NCI-H2029 treated with DMSO at 0.1 percent for 48 hours (cell line): ENCODE measurements around the gene PALLD.
A peak's percentile ranks its signal among the peaks of the same experiment; 100 is the strongest.
"Not testable (repeated sequence)": the region's sequence is repeated elsewhere in the genome, so short reads cannot be mapped to it uniquely, and the experiment has no call there.

ENCODE experiments used
- DNase-seq: peaks from one replicate; lab custom pipeline; 2025; lab: John Stamatoyannopoulos, UW

PALLD gene

DNA sequence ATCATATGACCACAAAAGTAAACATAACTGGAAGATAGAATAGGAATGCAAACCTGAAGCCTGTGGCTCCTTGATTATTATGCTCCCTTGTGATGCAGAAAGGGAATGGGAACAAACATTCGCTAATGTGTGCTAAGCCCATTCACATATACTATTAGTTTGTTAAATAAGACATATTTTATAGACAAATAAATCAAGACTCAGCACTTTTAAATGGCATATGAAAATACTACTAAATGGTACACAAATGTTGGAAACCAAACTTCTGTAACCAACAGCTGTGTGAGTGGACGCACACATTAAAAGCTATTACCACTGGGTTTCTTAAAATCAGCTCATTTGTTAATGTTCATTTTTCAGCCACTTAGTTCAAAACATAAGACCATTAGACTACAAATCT, 417.2 kb downstream of the PALLD start:
- DNase-seq, result no peak

DNA sequence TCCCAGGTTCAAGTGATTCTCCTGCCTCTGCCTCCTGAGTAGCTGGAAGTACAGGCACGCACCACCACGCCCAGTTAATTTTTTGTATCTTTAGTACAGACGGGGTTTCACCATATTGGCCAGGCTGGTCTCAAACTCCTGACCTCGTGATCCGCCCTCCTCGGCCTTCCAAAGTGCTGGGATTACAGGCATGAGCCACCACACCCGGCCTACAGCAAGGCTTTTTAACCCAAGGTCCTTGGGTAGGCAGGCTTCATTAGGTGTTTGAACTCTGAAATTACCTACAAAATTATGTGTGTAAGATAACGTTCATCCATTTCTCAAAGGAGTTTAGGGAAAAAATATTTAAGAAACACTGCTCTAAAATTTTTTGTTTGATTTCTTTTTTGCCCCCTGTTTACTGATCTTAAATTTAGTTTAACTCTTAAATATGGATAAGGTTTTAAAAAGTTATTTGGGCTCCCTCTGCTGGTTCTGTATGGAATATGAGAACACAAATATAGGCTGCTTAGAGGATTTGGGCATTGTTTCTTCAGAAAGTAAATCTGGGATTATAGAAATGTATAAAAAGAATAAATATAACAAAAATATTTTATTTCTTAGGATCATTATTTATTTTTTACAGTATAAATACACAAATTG, 420.4 kb downstream of the PALLD start:
- DNase-seq, result peak; percentile 16

GRCh38 chr4:168919706-168920324, 423.0 kb downstream of the PALLD start:
- DNase-seq, result no peak

GRCh38 chr4:168920441-168921065, 423.7 kb downstream of the PALLD start:
- DNase-seq, result no peak

DNA sequence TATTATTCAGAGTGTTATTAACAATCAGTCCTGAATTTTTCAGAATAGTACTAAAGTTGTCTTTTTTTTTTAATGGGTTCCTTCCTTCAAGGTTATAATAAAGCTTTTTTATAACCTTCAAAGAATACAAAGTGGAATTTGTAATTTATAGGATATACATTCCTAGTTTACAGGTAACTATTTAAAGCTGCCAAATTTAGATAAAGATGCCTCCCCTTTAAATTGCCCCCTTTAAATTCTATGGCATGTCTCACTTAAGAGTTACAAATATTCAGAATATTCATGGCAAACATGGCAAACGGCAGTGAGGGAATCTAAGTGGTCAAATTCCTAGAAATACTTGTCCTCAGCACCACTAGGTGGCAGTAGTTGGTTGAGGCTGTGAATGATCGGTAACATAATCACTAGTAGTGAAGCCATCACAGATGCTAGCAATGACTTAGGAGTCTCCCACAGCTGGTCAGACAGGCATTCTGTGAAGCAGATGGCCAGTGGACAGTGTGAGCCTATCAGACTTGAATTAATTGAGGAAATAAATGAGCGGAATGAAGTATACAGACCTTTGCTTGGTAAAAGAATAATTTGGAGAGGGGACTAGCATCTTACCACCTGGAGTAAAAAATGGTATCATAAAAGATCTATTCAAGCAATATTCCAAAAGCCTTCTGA, 426.8 kb downstream of the PALLD start:
- peak; percentile 52 for DNase-seq

- no peak for DNase-seq
Measured at GRCh38 chr4:168924667-168925066, 427.8 kb downstream of the PALLD start.

- no peak for DNase-seq
Measured at GRCh38 chr4:168925789-168926490, 429.1 kb downstream of the PALLD start.

- no peak for DNase-seq
Measured at GRCh38 chr4:168928346-168928745, 431.5 kb downstream of the PALLD start.

GRCh38 chr4:168928875-168929274, 432.0 kb downstream of the PALLD start:
- DNase-seq, result no peak

- DNase-seq, result no peak
Measured at GRCh38 chr4:168930413-168931196, 433.8 kb downstream of the PALLD start.

DNA sequence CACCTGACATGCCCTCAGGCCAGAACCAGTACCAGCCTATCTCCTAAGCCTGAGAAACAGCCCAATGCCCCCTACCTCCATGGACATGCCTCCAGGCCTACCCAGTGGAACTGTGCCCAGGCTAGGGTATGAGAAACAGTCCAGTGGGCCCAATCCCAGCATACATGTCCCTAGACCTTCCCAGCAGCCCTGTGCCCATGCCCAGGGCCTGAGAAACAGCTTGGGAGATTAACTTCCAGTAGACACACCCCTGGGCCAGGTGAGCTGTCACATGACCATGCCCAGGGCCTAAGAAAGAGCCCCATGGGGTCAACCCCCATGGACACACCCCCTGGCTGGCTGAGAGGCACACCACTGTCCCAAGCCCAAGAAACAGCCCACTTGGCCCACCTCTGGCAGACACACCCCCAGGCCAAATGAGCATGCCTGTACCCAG, 434.4 kb downstream of the PALLD start:
- DNase-seq, result no peak

GRCh38 chr4:168932138-168932537, 435.3 kb downstream of the PALLD start:
- DNase-seq, result no peak

- no peak for DNase-seq
Measured at GRCh38 chr4:168933423-168933822, 436.6 kb downstream of the PALLD start.

- DNase-seq, result not testable (repeated sequence)
Measured at GRCh38 chr4:168937473-168937872, 440.6 kb downstream of the PALLD start.

DNA sequence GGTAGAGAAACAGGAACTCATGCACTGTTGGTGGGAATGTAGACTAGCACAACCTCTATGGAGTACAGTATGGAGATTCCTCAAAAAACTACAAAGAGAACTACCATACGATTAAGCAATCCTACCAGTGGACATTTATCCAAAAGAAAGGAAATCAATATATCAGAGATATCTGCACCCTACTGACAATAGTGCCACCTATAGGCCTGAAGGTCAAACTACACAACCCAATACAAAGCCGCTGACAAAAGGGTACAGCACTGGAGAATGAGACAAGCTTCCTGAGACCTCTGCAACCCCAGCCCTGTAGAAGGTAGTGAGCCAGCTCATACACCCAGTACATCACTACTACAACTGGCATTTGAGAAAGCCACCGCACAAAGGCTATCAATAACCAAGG, 446.1 kb downstream of the PALLD start:
- DNase-seq, result no peak

DNA sequence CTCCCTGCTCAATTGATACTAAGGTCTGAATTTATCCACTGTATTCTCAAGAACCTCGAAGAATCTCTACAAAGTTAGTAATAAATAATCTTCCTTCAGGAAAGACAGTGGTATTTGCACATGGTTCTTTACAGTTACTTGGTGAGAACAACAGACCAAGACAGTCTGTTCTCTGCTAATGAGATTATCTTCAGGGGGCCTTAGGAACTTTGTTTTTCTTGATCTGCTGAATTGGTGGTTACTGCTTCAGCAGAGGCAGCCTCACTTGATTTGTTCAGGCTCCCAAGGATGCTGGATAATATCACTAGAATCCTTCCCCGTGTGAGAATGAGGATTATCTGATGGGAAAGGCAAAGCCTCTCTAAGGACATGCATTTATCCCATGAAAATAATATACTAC, 448.4 kb downstream of the PALLD start:
- DNase-seq, result no peak

GRCh38 chr4:168952821-168953246, 456.0 kb downstream of the PALLD start:
- DNase-seq, result not testable (repeated sequence)

GRCh38 chr4:168955674-168956073, 458.8 kb downstream of the PALLD start:
- no peak for DNase-seq

DNA sequence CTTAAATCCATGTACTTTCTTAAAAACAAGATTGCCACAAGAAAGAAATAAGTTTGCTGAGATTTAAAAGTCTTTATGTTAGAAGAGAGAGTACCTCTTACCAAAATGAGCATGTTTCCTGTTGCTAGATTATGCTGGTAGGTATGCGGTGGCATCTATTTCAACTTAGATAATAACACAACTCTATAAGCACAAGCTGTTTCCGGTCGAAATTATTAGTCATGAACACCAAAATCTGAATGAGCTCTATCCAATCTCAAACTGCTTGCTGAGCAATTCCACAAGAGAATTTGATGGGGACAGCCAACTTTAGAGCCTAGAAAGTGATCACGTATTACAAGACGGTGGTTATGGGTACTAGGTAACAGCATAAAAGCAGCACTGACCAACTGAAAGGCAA, 463.9 kb downstream of the PALLD start:
- no peak for DNase-seq

DNA sequence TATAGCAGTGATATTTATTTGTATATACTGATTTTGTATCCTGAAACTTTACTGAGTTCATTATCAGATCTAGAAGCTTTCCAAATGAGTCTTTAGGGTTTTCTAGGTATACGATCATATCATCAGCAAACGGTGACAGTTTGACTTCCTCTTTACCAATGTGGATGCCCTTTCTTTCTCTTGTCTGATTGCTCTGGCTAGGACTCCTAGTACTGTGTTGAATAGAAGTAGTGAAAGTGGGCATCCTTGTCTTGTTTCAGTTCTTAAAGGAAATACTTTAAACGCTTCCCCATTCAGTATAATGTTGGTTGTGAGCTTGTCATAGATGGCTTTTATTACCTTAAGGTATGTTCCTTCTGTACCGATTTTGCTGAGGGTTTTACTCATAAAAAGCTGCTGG, 475.7 kb downstream of the PALLD start:
- DNase-seq, result no peak
